ENCODE results near the gene ZNF708.

ZNF708 gene

DNA sequence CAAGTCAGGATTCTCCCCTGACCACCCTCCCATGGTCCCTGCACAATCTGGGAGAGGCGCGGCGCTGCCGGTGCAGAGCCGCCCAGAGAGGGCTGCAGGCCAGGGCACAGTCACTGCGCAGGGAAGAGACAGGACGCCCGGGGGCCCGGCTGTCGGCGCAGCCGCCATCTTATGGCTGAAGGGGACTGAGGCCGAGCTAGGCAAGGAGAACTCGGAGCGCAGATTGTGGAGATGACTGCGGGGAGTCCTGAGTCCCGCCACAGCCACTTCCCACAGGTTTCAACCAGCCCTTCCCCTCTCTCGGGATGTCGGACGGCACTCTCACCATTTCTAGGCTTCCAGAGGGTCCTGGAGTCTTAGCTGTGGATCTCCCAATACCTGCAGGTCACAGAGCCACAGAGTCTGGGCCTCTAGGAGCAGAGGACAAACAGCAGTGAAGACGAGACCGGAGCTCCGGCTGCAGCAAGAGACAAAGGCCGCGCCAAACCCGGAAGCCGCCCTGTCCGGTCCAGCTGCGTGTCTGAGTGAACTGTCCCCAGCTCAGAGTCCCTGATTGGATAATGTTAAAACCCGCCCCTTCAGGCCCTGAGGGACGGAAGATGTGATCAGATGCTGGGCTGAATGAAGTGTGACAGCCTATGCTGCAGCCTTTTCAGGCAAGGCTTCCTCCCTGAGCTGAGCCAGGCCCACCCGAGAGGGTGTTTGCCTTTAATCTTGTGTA is at the start of gene ZNF708:
ZNF708 (minus strand) TSS at position 526 of the 721 bp plus-strand sequence; CDS start at position 328, 198 bp downstream.
- TF ChIP-seq CTCF (IDR thresholded peaks at IDR 0.05): no peak

- TF ChIP-seq CTCF (IDR thresholded peaks at IDR 0.05): no peak
Observed at GRCh38 chr19:21362291-21362690, 33.1 kb upstream of the ZNF708 start.

DNA sequence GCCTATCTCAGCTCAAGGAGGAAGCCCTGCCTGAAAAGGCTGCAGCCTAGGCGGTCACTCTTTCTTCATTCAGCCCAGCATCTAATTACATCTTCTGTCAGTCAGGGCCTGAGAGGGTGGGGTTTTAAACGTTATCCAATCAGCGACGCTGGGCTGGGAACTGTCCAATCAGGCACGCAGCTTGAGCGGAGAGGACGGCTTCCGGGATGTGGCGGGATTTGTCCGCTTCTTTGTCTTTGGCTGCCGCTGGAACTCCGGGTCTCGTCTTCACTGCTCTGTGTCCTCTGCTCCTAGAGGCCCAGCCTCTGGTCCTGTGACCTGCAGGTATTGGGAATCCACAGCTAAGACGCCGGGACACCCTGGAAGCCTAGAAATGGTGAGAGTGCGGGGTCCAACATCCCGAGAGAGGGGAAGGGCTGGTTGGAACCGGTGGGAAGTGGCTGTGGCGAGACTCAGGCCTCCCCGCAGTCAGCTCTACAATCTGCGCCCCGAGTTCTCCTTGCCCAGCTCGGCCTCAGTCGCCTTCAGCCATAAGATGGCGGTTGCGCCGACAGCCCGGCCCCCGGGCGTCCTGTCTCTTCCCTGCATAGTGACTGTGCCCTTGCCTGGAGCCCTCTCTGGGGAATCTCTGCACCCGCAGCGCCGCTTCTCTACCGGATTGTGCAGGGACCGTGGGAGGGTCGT is 29.7 kb upstream of the ZNF708 start, which contains the start of gene ZNF738:
ZNF738 (plus strand) TSS at position 233 of the 684 bp plus-strand sequence; CDS start at position 374, 141 bp downstream.
- no peak for TF ChIP-seq CTCF (IDR thresholded peaks at IDR 0.05)

DNA sequence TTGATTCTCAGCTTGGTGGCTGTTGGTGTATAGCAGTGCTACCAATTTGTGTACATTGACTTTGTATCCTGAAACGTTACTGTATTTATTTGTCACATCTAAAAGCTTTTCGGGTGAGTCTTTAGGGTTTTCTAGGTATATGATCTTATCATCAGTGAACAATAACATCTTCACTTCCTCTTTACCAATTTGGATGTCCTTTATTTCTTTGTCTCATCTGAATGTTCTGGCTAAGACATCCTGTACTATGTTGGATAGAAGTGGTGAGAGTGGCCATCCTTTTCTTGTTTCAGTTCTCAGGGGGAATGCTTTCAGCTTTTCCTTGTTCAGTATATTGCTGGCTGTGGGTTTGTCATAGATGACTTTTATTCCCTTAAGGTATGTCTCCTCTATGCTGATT is 23.6 kb upstream of the ZNF708 start:
- TF ChIP-seq CTCF (IDR thresholded peaks at IDR 0.05): no peak

DNA sequence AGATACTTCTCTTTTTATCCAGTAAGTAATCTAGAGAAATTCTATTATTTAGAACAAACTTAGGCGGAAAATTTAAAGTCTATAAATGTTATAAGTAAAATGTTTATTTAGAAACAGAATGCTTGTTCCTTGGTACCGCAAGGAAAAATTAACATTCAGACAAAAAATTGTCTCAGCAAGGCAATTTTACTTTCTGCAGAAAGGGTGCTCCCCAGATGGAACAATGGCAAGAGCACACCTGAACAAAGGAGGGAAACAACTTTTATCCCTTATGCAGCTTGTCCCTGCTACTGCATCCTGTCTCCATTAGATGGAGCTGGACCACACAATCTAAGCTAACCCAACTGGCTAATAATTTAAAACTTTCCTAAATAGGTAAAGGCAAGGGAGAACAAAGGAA is 6.5 kb upstream of the ZNF708 start:
- TF ChIP-seq CTCF (IDR thresholded peaks at IDR 0.05): no peak

- TF ChIP-seq CTCF (IDR thresholded peaks at IDR 0.05): no peak
Observed at GRCh38 chr19:21328406-21328805, 804 bp downstream of the ZNF708 start.

DNA sequence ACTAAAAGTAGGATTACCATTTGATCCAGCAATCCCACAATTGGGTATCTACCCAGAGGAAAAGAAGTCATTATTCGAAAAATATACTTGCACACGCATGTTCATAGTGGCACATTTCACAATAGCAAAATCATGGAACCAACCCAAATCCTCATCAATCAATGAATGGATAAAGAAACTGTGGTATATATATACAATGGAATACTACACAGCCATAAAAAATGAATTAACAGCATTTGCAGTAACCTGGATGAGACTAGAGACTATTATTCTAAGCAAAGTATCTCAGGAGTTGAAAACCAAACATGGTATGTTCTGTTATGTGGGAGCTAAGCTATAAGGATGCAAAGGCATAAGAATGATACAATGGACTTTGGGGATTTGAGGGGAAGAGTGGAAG is 3.0 kb downstream of the ZNF708 start:
- no peak for TF ChIP-seq CTCF (IDR thresholded peaks at IDR 0.05)

Data from LNCAP (cell line).